Epidermal melanocyte (primary cell): Measurements from ENCODE around the gene CLASP1.
"Not testable (repeated sequence)": the region's sequence is repeated elsewhere in the genome, so short reads cannot be mapped to it uniquely, and the experiment has no call there.

Source experiments
- DNase-seq: peaks from one replicate; pipeline ENCODE4 v3.0.0; 2011; ENCODE audit warnings: low spot score; ENCODE audit not compliant: insufficient read length

The CLASP1 gene

GRCh38 chr2:121351521-121352318 is 297.5 kb downstream of the CLASP1 start:
- DNase-seq, result no peak

GRCh38 chr2:121350890-121351289 is 298.4 kb downstream of the CLASP1 start:
- DNase-seq, result no peak

GRCh38 chr2:121350402-121350775 is 298.9 kb downstream of the CLASP1 start:
- DNase-seq, result no peak

GRCh38 chr2:121349721-121350401 is 299.4 kb downstream of the CLASP1 start:
- no peak for DNase-seq

GRCh38 chr2:121348128-121348740 is 301.0 kb downstream of the CLASP1 start:
- no peak for DNase-seq

GRCh38 chr2:121346859-121347258 is 302.4 kb downstream of the CLASP1 start:
- no peak for DNase-seq

GRCh38 chr2:121346407-121346806 is 302.9 kb downstream of the CLASP1 start:
- no peak for DNase-seq

GRCh38 chr2:121345887-121346286 is 303.4 kb downstream of the CLASP1 start:
- no peak for DNase-seq

GRCh38 chr2:121345101-121345500 is 304.2 kb downstream of the CLASP1 start:
- DNase-seq, result no peak

GRCh38 chr2:121343828-121344399 is 305.3 kb downstream of the CLASP1 start:
- DNase-seq, result not testable (repeated sequence)

- no peak for DNase-seq
These were observed 306.1 kb downstream of the CLASP1 start for GRCh38 chr2:121343191-121343590.

GRCh38 chr2:121342751-121343150 is 306.5 kb downstream of the CLASP1 start:
- DNase-seq, result no peak

- DNase-seq, result no peak
These were observed 308.3 kb downstream of the CLASP1 start for GRCh38 chr2:121340926-121341325.

- no peak for DNase-seq
These were observed 311.0 kb downstream of the CLASP1 start for GRCh38 chr2:121338281-121338680.

GRCh38 chr2:121336528-121337294 is 312.6 kb downstream of the CLASP1 start:
- DNase-seq, result no peak

GRCh38 chr2:121335294-121336290 is 313.7 kb downstream of the CLASP1 start:
- DNase-seq, result no peak

- no peak for DNase-seq
These were observed 314.5 kb downstream of the CLASP1 start for GRCh38 chr2:121334581-121335293.

GRCh38 chr2:121333834-121334558 is 315.3 kb downstream of the CLASP1 start:
- no peak for DNase-seq

- no peak for DNase-seq
These were observed 316.0 kb downstream of the CLASP1 start for GRCh38 chr2:121333231-121333630.
